IMR-90 (cell line): ENCODE results near the gene FAIM2. TPM values are rescaled to one million over a fixed set of nuclear protein-coding genes. Genes with fewer than 3 reads are reported as not detected.

Experiments used
- ATAC-seq: fragments of 200-7000 bp; cut with Tn5 transposase; 2 replicates; pipeline ENCODE4 v1.9.1; 2020; ENCODE audit warnings: low read depth, mild to moderate bottlenecking, moderate library complexity
- BruUV-seq: library from RNA; stranded (reverse); fragments of 400-500 nt; replicated peaks from 2 replicates; lab custom pipeline; 2021; lab: Mats Ljungman, UMichigan
- CTCF ChIA-PET: fragments of 300-600 bp; formaldehyde crosslinking; extraction: SDS; loops from one replicate; lab custom pipeline; 2021; ENCODE audit warnings: antibody characterized with exemption; lab: Yijun Ruan, JAX
- POLR2A ChIA-PET: fragments of 300-600 bp; sonication (Branson Sonifier 250); formaldehyde crosslinking; loops from one replicate; lab custom pipeline; 2022; ENCODE audit warnings: antibody characterized with exemption; ENCODE audit not compliant: unreplicated experiment; lab: Charles Lee
- DNase-seq: peaks from one replicate; pipeline ENCODE4 v3.0.0; 2013
- H2AFZ ChIP-seq: replicated peaks from 2 replicates; pipeline ENCODE3; 2013; ENCODE audit warnings: low read length, mild to moderate bottlenecking; ENCODE audit not compliant: poor library complexity
- H2AK5ac ChIP-seq: 2 replicates; pipeline ENCODE4 v1.6.1; 2013; ENCODE audit warnings: low read depth, low read length, inconsistent platforms
- H2AK9ac ChIP-seq: replicated peaks from 2 replicates; pipeline ENCODE3; 2013; ENCODE audit warnings: mild to moderate bottlenecking, low read depth, low read length, moderate library complexity; ENCODE audit not compliant: poor library complexity
- H2BK120ac ChIP-seq: 2 replicates; pipeline ENCODE4 v1.6.1; 2013; ENCODE audit warnings: low read depth, low read length, inconsistent platforms
- H2BK15ac ChIP-seq: 3 replicates; pipeline ENCODE4 v1.6.1; 2013; ENCODE audit warnings: low read depth, low read length, inconsistent platforms
- H2BK20ac ChIP-seq: 2 replicates; pipeline ENCODE4 v1.6.1; 2013; ENCODE audit warnings: low read depth, mild to moderate bottlenecking, inconsistent platforms, low read length, moderate library complexity
- H2BK5ac ChIP-seq: 2 replicates; pipeline ENCODE4 v1.6.1; 2013; ENCODE audit warnings: mild to moderate bottlenecking, low read depth, low read length, inconsistent platforms; ENCODE audit not compliant: poor library complexity, severe bottlenecking
- H3K14ac ChIP-seq: replicated peaks from 2 replicates; pipeline ENCODE4 v1.6.1; 2013; ENCODE audit warnings: low read depth, low read length, inconsistent platforms
- H3K18ac ChIP-seq: 2 replicates; pipeline ENCODE4 v1.6.1; 2013; ENCODE audit warnings: low read depth, low read length, control low read depth
- H3K23ac ChIP-seq: 2 replicates; pipeline ENCODE4 v1.6.1; 2013; ENCODE audit warnings: low read depth, low read length, inconsistent platforms
- H3K27ac ChIP-seq: 2 replicates; pipeline ENCODE4 v1.5.1; 2013; ENCODE audit warnings: mild to moderate bottlenecking, control low read depth, low read length; ENCODE audit not compliant: insufficient read depth
- H3K27me3 ChIP-seq: 2 replicates; pipeline ENCODE4 v1.6.1; 2013; ENCODE audit warnings: low read length; ENCODE audit not compliant: control insufficient read depth, insufficient read depth
- H3K36me3 ChIP-seq: 2 replicates; pipeline ENCODE4 v1.6.1; 2013; ENCODE audit warnings: low read length, mixed read lengths; ENCODE audit not compliant: control insufficient read depth, insufficient read depth
- H3K4ac ChIP-seq: 2 replicates; pipeline ENCODE4 v1.6.1; 2013; ENCODE audit warnings: low read depth, low read length, inconsistent platforms
- H3K4me1 ChIP-seq: 2 replicates; pipeline ENCODE4 v1.6.1; 2013; ENCODE audit warnings: low read length, mixed read lengths; ENCODE audit not compliant: control insufficient read depth, insufficient read depth
- H3K4me2 ChIP-seq: 2 replicates; pipeline ENCODE4 v1.6.1; 2013; ENCODE audit warnings: low read depth, mild to moderate bottlenecking, control low read depth, low read length, moderate library complexity
- H3K4me3 ChIP-seq: 2 replicates; pipeline ENCODE4 v1.5.1; 2013; ENCODE audit warnings: low read depth, mild to moderate bottlenecking, control low read depth, low read length, moderate library complexity; ENCODE audit not compliant: insufficient read depth
- H3K56ac ChIP-seq: 2 replicates; pipeline ENCODE4 v1.6.1; 2013; ENCODE audit warnings: low read length, inconsistent platforms; ENCODE audit not compliant: insufficient read depth; ENCODE audit errors: extremely low read depth
- H3K79me1 ChIP-seq, 2 experiments: 2 replicates each; pipeline ENCODE4 v1.6.1; 2013; ENCODE audit warnings: low read length in 2 of 2, inconsistent platforms in 1 of 2, low read depth in 1 of 2
- H3K9ac ChIP-seq: 2 replicates; pipeline ENCODE4 v1.6.1; 2013; ENCODE audit warnings: low read depth, low read length, control low read depth
- H3K9me1 ChIP-seq: 2 replicates; pipeline ENCODE4 v1.6.1; 2013; ENCODE audit warnings: low read length, inconsistent platforms; ENCODE audit not compliant: insufficient read depth
- H3K9me3 ChIP-seq: 2 replicates; pipeline ENCODE4 v1.6.1; 2013; ENCODE audit warnings: low read length; ENCODE audit not compliant: control insufficient read depth, insufficient read depth
- H4K20me1 ChIP-seq: 2 replicates; pipeline ENCODE4 v1.6.1; 2013; ENCODE audit warnings: low read length, inconsistent platforms; ENCODE audit not compliant: insufficient read depth
- H4K5ac ChIP-seq: 2 replicates; pipeline ENCODE4 v1.6.1; 2013; ENCODE audit warnings: mild to moderate bottlenecking, low read depth, low read length, control low read depth
- H4K8ac ChIP-seq, 2 experiments: 2 replicates each; pipeline ENCODE4 v1.6.1; 2013; ENCODE audit warnings: low read depth in 2 of 2, low read length in 2 of 2, control low read depth in 1 of 2, inconsistent platforms in 1 of 2
- H4K91ac ChIP-seq: 2 replicates; pipeline ENCODE4 v1.6.1; 2013; ENCODE audit warnings: low read depth, low read length, inconsistent platforms; ENCODE audit not compliant: insufficient read depth
- BHLHE40 ChIP-seq: fragments of 150-350 bp; IDR thresholded peaks from 2 replicates; pipeline ENCODE4 v1.6.1; 2016; ENCODE audit warnings: mild to moderate bottlenecking, low read depth, low read length
- CEBPB ChIP-seq: IDR thresholded peaks from 2 replicates; pipeline ENCODE4 v1.6.1; 2012; ENCODE audit warnings: low read depth, low read length, improper control_type of control experiment
- CHD1 ChIP-seq: IDR thresholded peaks from 2 replicates; pipeline ENCODE4 v1.6.1; 2012; ENCODE audit warnings: low read depth, low read length, improper control_type of control experiment
- CTCF ChIP-seq: conservative IDR thresholded peaks from 2 replicates; pipeline ENCODE4 v1.5.1; 2012; ENCODE audit warnings: mild to moderate bottlenecking, low read depth, low read length, improper control_type of control experiment
- FOS ChIP-seq: fragments of 150-350 bp; IDR thresholded peaks from 2 replicates; pipeline ENCODE4 v1.6.1; 2016; ENCODE audit warnings: low read depth, low read length
- MAFK ChIP-seq: IDR thresholded peaks from 2 replicates; pipeline ENCODE4 v1.6.1; 2012; ENCODE audit warnings: low read depth, low read length, improper control_type of control experiment
- MAZ ChIP-seq: IDR thresholded peaks from 2 replicates; pipeline ENCODE4 v1.6.1; 2012; ENCODE audit warnings: low read depth, mild to moderate bottlenecking, low read length, improper control_type of control experiment, moderate library complexity, borderline replicate concordance
- MXI1 ChIP-seq: IDR thresholded peaks from 2 replicates; pipeline ENCODE4 v1.6.1; 2012; ENCODE audit warnings: low read depth, mild to moderate bottlenecking, low read length, moderate library complexity, borderline replicate concordance
- NFE2L2 ChIP-seq: fragments of 150-350 bp; IDR thresholded peaks from 2 replicates; pipeline ENCODE4 v1.6.1; 2016; ENCODE audit warnings: low read depth, mild to moderate bottlenecking, low read length
- POLR2A ChIP-seq: IDR thresholded peaks from 2 replicates; pipeline ENCODE4 v1.6.1; 2012; ENCODE audit warnings: mild to moderate bottlenecking, low read depth, low read length
- RAD21 ChIP-seq: IDR thresholded peaks from 2 replicates; pipeline ENCODE4 v1.6.1; 2012; ENCODE audit warnings: low read length, improper control_type of control experiment
- RCOR1 ChIP-seq: IDR thresholded peaks from 2 replicates; pipeline ENCODE4 v1.6.1; 2012; ENCODE audit warnings: mild to moderate bottlenecking, low read length, improper control_type of control experiment; ENCODE audit not compliant: insufficient replicate concordance
- RFX5 ChIP-seq: IDR thresholded peaks from 2 replicates; pipeline ENCODE4 v1.8.0; 2012; ENCODE audit warnings: low read depth, mild to moderate bottlenecking, low read length, moderate library complexity
- SMC3 ChIP-seq: fragments of 150-350 bp; IDR thresholded peaks from 2 replicates; pipeline ENCODE4 v1.6.1; 2016; ENCODE audit warnings: low read depth, mild to moderate bottlenecking, antibody characterized with exemption, low read length, moderate library complexity
- USF2 ChIP-seq: fragments of 150-350 bp; IDR thresholded peaks from 2 replicates; pipeline ENCODE4 v1.6.1; 2017; ENCODE audit warnings: mild to moderate bottlenecking, antibody characterized with exemption, low read length, low read depth
- WGBS, 2 experiments: methylation state at CpG; one replicate each; pipeline versions ENCODE4 v1.1.5 to v1.1.7; 2013; ENCODE audit warnings: missing lambda C conversion rate in 2 of 2; ENCODE audit not compliant: insufficient read length in 1 of 2; ENCODE audit errors: extremely low coverage in 2 of 2; 5-methylcytosine and 5-hydroxymethylcytosine counted together
- dilution Hi-C: fragments of 300-500 bp; cut with HindIII; formaldehyde crosslinking; loops from one replicate; pipeline ENCODE4 v1.14.3; 2018; ENCODE audit warnings: low sequenced_read_pairs; ENCODE audit not compliant: unreplicated experiment
- in situ Hi-C: fragments of 300-500 bp; cut with MboI; formaldehyde crosslinking; loops from 3 replicates; pipeline ENCODE4 v1.14.3; 2019; ENCODE audit warnings: low sequenced_read_pairs, inconsistent platforms, mixed read lengths
- intact Hi-C: fragments of 100-400 bp; cut with micrococcal nuclease; formaldehyde crosslinking; loops from 2 replicates; pipeline ENCODE4 v1.10.0; 2022
- polyA plus RNA-seq, 3 experiments: library from polyadenylated mRNA; depleted of rRNA; stranded (reverse); fragments of >200 nt; gene quantifications; 2 replicates each; pipeline ENCODE4 v1.2.3, GENCODE V29; 2012; ENCODE audit warnings: low replicate concordance in 1 of 3
- total RNA-seq: library from RNA; depleted of rRNA; stranded (reverse); fragments of >200 nt; gene quantifications from 2 replicates; pipeline ENCODE4 v1.2.3, GENCODE V29; 2012
- TF ChIP-seq, protein P1 (sequence below): fragments of 150-350 bp; IDR thresholded peaks from 2 replicates; pipeline ENCODE4 v1.6.1; 2016; ENCODE audit warnings: low read depth, mild to moderate bottlenecking, low read length, moderate library complexity, borderline replicate concordance

Gene FAIM2
- total and polyA plus RNA-seq, 2 of the 4 experiments (the other 2 are of a cell fraction), result 0.72 to 5.3 TPM

DNA sequence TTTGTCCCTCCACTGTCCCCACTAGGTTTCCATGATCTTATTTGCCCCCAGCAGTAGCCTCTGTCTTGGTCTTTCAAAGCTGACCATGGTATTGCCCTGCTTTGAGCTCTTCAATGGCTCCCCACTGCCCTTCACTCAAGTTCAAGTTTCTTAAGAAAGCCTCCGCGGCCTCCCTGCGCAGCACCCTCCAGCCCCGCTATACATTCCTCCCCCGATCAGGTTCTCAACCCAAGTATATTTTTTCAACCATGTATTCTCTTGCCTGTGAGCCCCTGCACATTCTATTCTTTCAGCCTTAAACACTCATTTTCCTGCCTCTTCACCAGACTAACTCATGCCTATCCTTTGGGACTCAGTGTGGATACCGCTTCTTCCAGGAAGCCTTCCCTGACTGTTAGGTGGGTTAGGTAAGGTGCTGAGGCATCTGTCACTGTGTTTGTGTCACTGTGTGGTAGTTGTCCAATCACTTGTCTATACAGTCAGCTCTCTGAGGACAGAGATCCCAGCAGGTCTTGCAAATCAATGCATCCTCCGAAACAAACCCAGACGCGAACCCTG lies 4.3 kb downstream of the FAIM2 start:
- Histone ChIP-seq H4K91ac (no peak overlapping the region), H3K27me3 (peaks cover 29% of the 10 kb centered on the region), H4K20me1 (no peaks in the 10 kb centered on the region), H2AFZ (no peak overlapping the region), H2AK5ac (no peak overlapping the region; the same call in 1 of the 2 replicates), H4K5ac (no peak overlapping the region), H3K9ac (no peak overlapping the region), H2BK15ac (no peak overlapping the region), H3K4me1 (peaks cover 6% of the 10 kb centered on the region; the same call in 1 of the 2 replicates), H3K4ac (no peak overlapping the region), H3K56ac (no peak overlapping the region), H3K18ac (no peak overlapping the region), H2AK9ac (no peak overlapping the region), H2BK20ac (no peak overlapping the region), H3K79me1 (no peaks in the 10 kb centered on the region), H2BK5ac (no peak overlapping the region), H4K8ac (no peak overlapping the region), H3K36me3 (no peaks in the 10 kb centered on the region), H3K9me1 (peaks cover 5% of the 10 kb centered on the region; the same call in 1 of the 2 replicates), H3K9me3 (no peaks in the 10 kb centered on the region), H3K4me2 (no peak overlapping the region), H3K23ac (no peak overlapping the region), H3K14ac (no peak overlapping the region), H2BK120ac (no peak overlapping the region), H3K4me3 (no peak overlapping the region), H3K27ac (no peak overlapping the region)
- dilution Hi-C loops (no loop called here), in situ Hi-C loops (no loop called here), intact Hi-C loops (no loop called here)
- WGBS, 2 experiments, result 90% methylated on average over 6 of the region's 9 CpGs; no CpG with 5 or more reads in 1 of the 2 experiments
- DNase-seq (no peak), ATAC-seq (no peak)
- POLR2A ChIA-PET, result no interaction called here
- CTCF ChIA-PET, result no interaction called here
- TF ChIP-seq RAD21, result no peak
- TF ChIP-seq FOS, result no peak
- TF ChIP-seq CHD1, result no peak
- TF ChIP-seq MAFK, result no peak
- TF ChIP-seq, protein P1, sequence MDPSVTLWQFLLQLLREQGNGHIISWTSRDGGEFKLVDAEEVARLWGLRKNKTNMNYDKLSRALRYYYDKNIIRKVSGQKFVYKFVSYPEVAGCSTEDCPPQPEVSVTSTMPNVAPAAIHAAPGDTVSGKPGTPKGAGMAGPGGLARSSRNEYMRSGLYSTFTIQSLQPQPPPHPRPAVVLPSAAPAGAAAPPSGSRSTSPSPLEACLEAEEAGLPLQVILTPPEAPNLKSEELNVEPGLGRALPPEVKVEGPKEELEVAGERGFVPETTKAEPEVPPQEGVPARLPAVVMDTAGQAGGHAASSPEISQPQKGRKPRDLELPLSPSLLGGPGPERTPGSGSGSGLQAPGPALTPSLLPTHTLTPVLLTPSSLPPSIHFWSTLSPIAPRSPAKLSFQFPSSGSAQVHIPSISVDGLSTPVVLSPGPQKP, result no peak
- no peak for TF ChIP-seq MAZ
- no peak for TF ChIP-seq BHLHE40
- TF ChIP-seq RCOR1, result no peak
- no peak for TF ChIP-seq SMC3
- no peak for TF ChIP-seq POLR2A
- no peak for TF ChIP-seq CTCF
- no peak for TF ChIP-seq CEBPB
- no peak for TF ChIP-seq MXI1
- TF ChIP-seq USF2, result no peak
- TF ChIP-seq NFE2L2, result no peak
- TF ChIP-seq RFX5, result no peak
- no TSS peak for BruUV-seq
